H1 (cell line): ENCODE data around the gene FHOD1. TPM values are rescaled to one million over a fixed set of nuclear protein-coding genes. Genes with fewer than 3 reads are reported as not detected.

Experiments used
- BRCA1 ChIP-seq: IDR thresholded peaks from 2 replicates; pipeline ENCODE4 v1.6.1; 2012; ENCODE audit warnings: low read depth, low read length, improper control_type of control experiment
- CBX8 ChIP-seq: fragments of 300-800, 300-1000 bp; sonication (generic); IDR thresholded peaks from 2 replicates; pipeline ENCODE4 v1.7.1; 2016; ENCODE audit warnings: low read depth, low read length, borderline replicate concordance
- CEBPB ChIP-seq: IDR thresholded peaks from 2 replicates; pipeline ENCODE4 v1.6.1; 2012; ENCODE audit warnings: low read depth, low read length
- CHD2 ChIP-seq: IDR thresholded peaks from 2 replicates; pipeline ENCODE4 v1.6.1; 2012; ENCODE audit warnings: low read length, improper control_type of control experiment
- CREB1 ChIP-seq: IDR thresholded peaks from 2 replicates; pipeline ENCODE4 v1.6.1; 2012; ENCODE audit warnings: inconsistent platforms
- EGR1 ChIP-seq: IDR thresholded peaks from 2 replicates; pipeline ENCODE4 v1.6.1; 2011; ENCODE audit warnings: low read depth, low read length, borderline replicate concordance
- FOSL1 ChIP-seq: IDR thresholded peaks from 2 replicates; pipeline ENCODE4 v1.6.1; 2011; ENCODE audit warnings: mild to moderate bottlenecking, low read depth, low read length, moderate library complexity; ENCODE audit not compliant: insufficient read depth
- GABPA ChIP-seq: IDR thresholded peaks from 2 replicates; pipeline ENCODE4 v1.6.1; 2011; ENCODE audit warnings: mild to moderate bottlenecking, low read length, moderate library complexity, borderline replicate concordance; ENCODE audit not compliant: insufficient read depth
- JUN ChIP-seq: IDR thresholded peaks from 2 replicates; pipeline ENCODE4 v1.6.1; 2011; ENCODE audit warnings: low read depth, mild to moderate bottlenecking, improper control_type of control experiment, low read length
- JUND ChIP-seq: IDR thresholded peaks from 2 replicates; pipeline ENCODE4 v1.6.1; 2011; ENCODE audit warnings: mild to moderate bottlenecking, improper control_type of control experiment, low read length
- KDM4A ChIP-seq: IDR thresholded peaks from one replicate; pipeline ENCODE4 v1.7.1; 2012; ENCODE audit warnings: low read depth, mild to moderate bottlenecking, moderate library complexity, low read length, inconsistent platforms; ENCODE audit not compliant: severe bottlenecking
- PHF8 ChIP-seq: fragments of 200-600 bp; sonication (generic); conservative IDR thresholded peaks from 2 replicates; pipeline ENCODE4 v1.7.1; 2012; ENCODE audit warnings: low read depth, mild to moderate bottlenecking, inconsistent platforms, low read length, moderate library complexity
- POLR2A ChIP-seq, 2 experiments: IDR thresholded peaks; 1 replicate in 1 of 2; 2 replicates in 1 of 2; pipeline ENCODE4 v1.6.1; 2011; ENCODE audit warnings: low read depth in 2 of 2, low read length in 2 of 2, mild to moderate bottlenecking in 2 of 2; ENCODE audit errors: control extremely low read depth in 1 of 2
- POLR2AphosphoS5 ChIP-seq: IDR thresholded peaks from 2 replicates; pipeline ENCODE4 v1.6.1; 2011; ENCODE audit warnings: low read depth, low read length
- RAD21 ChIP-seq, 2 experiments: IDR thresholded peaks in 1 of 2; conservative IDR thresholded peaks in 1 of 2; 2 replicates each; pipeline ENCODE4 v1.6.1; 2011; ENCODE audit warnings: low read depth in 2 of 2, low read length in 2 of 2, improper control_type of control experiment in 1 of 2, inconsistent platforms in 1 of 2, mild to moderate bottlenecking in 1 of 2, moderate library complexity in 1 of 2
- RNF2 ChIP-seq: fragments of 200-900, 300-1000 bp; sonication (generic); IDR thresholded peaks from 2 replicates; pipeline ENCODE4 v1.7.1; 2016; ENCODE audit warnings: borderline replicate concordance, low read depth, mild to moderate bottlenecking, antibody characterized with exemption, low read length; ENCODE audit not compliant: poor library complexity, severe bottlenecking; ENCODE audit errors: missing control alignments
- RXRA ChIP-seq: IDR thresholded peaks from 2 replicates; pipeline ENCODE4 v1.6.1; 2011; ENCODE audit warnings: low read depth, mild to moderate bottlenecking, low read length, moderate library complexity; ENCODE audit not compliant: insufficient read depth
- SIX5 ChIP-seq: IDR thresholded peaks from 2 replicates; pipeline ENCODE4 v1.6.1; 2011; ENCODE audit warnings: mild to moderate bottlenecking, low read depth, low read length
- SUZ12 ChIP-seq: fragments of 200-600 bp; sonication (generic); IDR thresholded peaks from 2 replicates; pipeline ENCODE4 v1.6.1; 2012; ENCODE audit warnings: mild to moderate bottlenecking, inconsistent platforms, low read length, moderate library complexity, mixed read lengths
- TAF1 ChIP-seq: IDR thresholded peaks from 2 replicates; pipeline ENCODE4 v1.6.1; 2011; ENCODE audit warnings: mild to moderate bottlenecking, low read depth, low read length
- TBP ChIP-seq: IDR thresholded peaks from 2 replicates; pipeline ENCODE4 v1.6.1; 2011; ENCODE audit warnings: low read depth, low read length, improper control_type of control experiment
- USF2 ChIP-seq: IDR thresholded peaks from 2 replicates; pipeline ENCODE4 v1.6.1; 2011; ENCODE audit warnings: low read length, improper control_type of control experiment
- polyA plus RNA-seq, 7 experiments: library from polyadenylated mRNA; depleted of rRNA in 3 of 7; stranded (reverse) in 5 of 7; unstranded in 2 of 7; fragments of >200 nt in 5 of 7; fragments of 200-250 nt in 2 of 7; gene quantifications; 1 replicate in 5 of 7; 2 replicates in 1 of 7; 4 replicates in 1 of 7; pipeline versions ENCODE4 v1.2.1 to v1.2.3, GENCODE V29; 2011 to 2013; ENCODE audit warnings: missing spikeins in 2 of 7, mixed read lengths in 2 of 7
- total RNA-seq: library from RNA; stranded (reverse); fragmentation: NEBNext Ultra II Directional; extraction: Animal tissue kit (Norgen Biotek cat#: 25700); gene quantifications from 2 replicates; pipeline ENCODE4 v1.2.1, GENCODE V29; 2021

The FHOD1 gene
- total and polyA plus RNA-seq, 2 of the 8 experiments (the other 6 are each of a cell fraction or from before 2014, with no cell fraction given) = 31.3 to 60.7 TPM

- TF ChIP-seq GABPA (peak; percentile 93), KDM4A (peak; percentile 73), POLR2A (IDR thresholded peaks at IDR 0.05; ENCODE audit: control extremely low read depth in 1 of 2, low read depth in 2 of 2, low read length in 2 of 2) (peak in 1 of 2 experiments; percentile 51; a peak in 1 of 3 replicates), FOSL1 (no peak), CBX8 (no peak), RNF2 (no peak), TAF1 (peak; percentile 54; the same call in 1 of the 2 replicates), CHD2 (0 out of 2 replicates have a peak, but pooled peaks have one; percentile 34), EGR1 (peak; percentile 98), POLR2AphosphoS5 (no peak), CEBPB (no peak), JUN (no peak), RXRA (no peak), SIX5 (no peak), RAD21 (IDR thresholded peaks at IDR 0.05 in 1 of 2, conservative IDR thresholded peaks at IDR 0.05 in 1 of 2; ENCODE audit: low read depth in 2 of 2, low read length in 2 of 2) (no peak), JUND (no peak), CREB1 (peak; percentile 62; the same call in 1 of the 2 replicates), BRCA1 (no peak), USF2 (no peak), TBP (no peak), SUZ12 (no peak), PHF8 (peak; percentile 94)
These were observed 55.1 kb downstream of the FHOD1 start, which contains the start of gene E2F4 (continued) for GRCh38 chr16:67191995-67192681.
